HepG2 (cell line): ENCODE data around the gene PADI1. TPM values are rescaled to one million over a fixed set of nuclear protein-coding genes. Genes with fewer than 3 reads are reported as not detected.

Experiments
- ATAC-seq: fragments of 200-7000 bp; cut with Tn5 transposase; 3 replicates; pipeline ENCODE4 v1.9.1; 2020; ENCODE audit warnings: mild to moderate bottlenecking, moderate library complexity
- BruUV-seq: library from RNA; stranded (reverse); fragments of 400-500 nt; replicated peaks from 2 replicates; lab custom pipeline; 2021; lab: Mats Ljungman, UMichigan
- CTCF ChIA-PET: fragments of 300-600 bp; formaldehyde crosslinking; extraction: SDS; loops from one replicate; lab custom pipeline; 2021; ENCODE audit warnings: low total read pairs, inconsistent platforms, low intra/inter-chr PET ratio; lab: Yijun Ruan, JAX
- POLR2A ChIA-PET: fragments of 350-600 bp; sonication (Branson Sonifier 250); formaldehyde crosslinking; loops from one replicate; lab custom pipeline; 2020; ENCODE audit warnings: antibody characterized with exemption, inconsistent platforms; lab: Yijun Ruan, JAX
- DNase-seq: peaks from one replicate; pipeline ENCODE4 v3.0.0-alpha.2; 2015; ENCODE audit warnings: low spot score
- FAIRE-seq: peaks from 3 replicates; lab custom pipeline; 2011; peaks lifted over from hg19 to GRCh38; lab: Jason Lieb, UNC
- H2AFZ ChIP-seq: one replicate; pipeline ENCODE4 v1.6.1; 2011; ENCODE audit warnings: low read length, inconsistent platforms
- H3K27ac ChIP-seq: fragments of 300-600 bp; 3 replicates; pipeline ENCODE4 v1.8.0; 2011; ENCODE audit warnings: mixed run types, mild to moderate bottlenecking, mixed read lengths, low read length, inconsistent platforms; ENCODE audit not compliant: insufficient read depth; ENCODE audit errors: extremely low read length
- H3K27me3 ChIP-seq, 2 experiments: fragments of 200-600 bp in 1 of 2; 2 replicates in 1 of 2; 3 replicates in 1 of 2; pipeline versions ENCODE4 v1.6.0 to v1.8.0; 2011; ENCODE audit warnings: low read length in 2 of 2, mild to moderate bottlenecking in 2 of 2, moderate library complexity in 2 of 2, inconsistent platforms in 1 of 2; ENCODE audit not compliant: insufficient read depth in 2 of 2, control insufficient read depth in 1 of 2
- H3K36me3 ChIP-seq, 2 experiments: fragments of 200-600 bp in 1 of 2; replicated peaks in 1 of 2; 2 replicates in 1 of 2; 3 replicates in 1 of 2; pipeline versions ENCODE4 v1.5.1 to v1.8.0; 2011; ENCODE audit warnings: low read length in 2 of 2, inconsistent platforms in 1 of 2; ENCODE audit not compliant: insufficient read depth in 2 of 2, control insufficient read depth in 1 of 2
- H3K4me1 ChIP-seq: 2 replicates; pipeline ENCODE4 v1.5.1; 2012; ENCODE audit warnings: low read length, inconsistent platforms; ENCODE audit not compliant: insufficient read depth
- H3K4me2 ChIP-seq: 2 replicates; pipeline ENCODE4 v1.6.0; 2011; ENCODE audit warnings: low read depth, low read length, inconsistent platforms
- H3K4me3 ChIP-seq, 3 experiments: fragments of 200-600 bp in 1 of 3; sonication (generic), shearing (Covaris generic) in 1 of 3; replicated peaks in 1 of 3; 2 replicates each; pipeline ENCODE4 v1.5.1; 2011 to 2016; ENCODE audit warnings: low read length in 3 of 3, inconsistent platforms in 2 of 3, low read depth in 2 of 3, mild to moderate bottlenecking in 2 of 3, control low read depth in 1 of 3, mixed read lengths in 1 of 3; ENCODE audit not compliant: insufficient read depth in 1 of 3
- H3K79me2 ChIP-seq: one replicate; pipeline ENCODE4 v1.6.1; 2011; ENCODE audit warnings: low read length, inconsistent platforms; ENCODE audit not compliant: insufficient read depth
- H3K9ac ChIP-seq: 2 replicates; pipeline ENCODE4 v1.6.0; 2011; ENCODE audit warnings: mild to moderate bottlenecking, low read depth, low read length, inconsistent platforms; ENCODE audit not compliant: insufficient read depth
- H3K9me3 ChIP-seq: 2 replicates; pipeline ENCODE4 v1.5.1; 2012; ENCODE audit warnings: mild to moderate bottlenecking, low read length
- H4K20me1 ChIP-seq: 2 replicates; pipeline ENCODE4 v1.6.0; 2011; ENCODE audit warnings: inconsistent platforms, mild to moderate bottlenecking, low read length, moderate library complexity; ENCODE audit not compliant: insufficient read depth
- CHCHD3 ChIP-seq: sonication (generic); formaldehyde crosslinking; IDR thresholded peaks from 2 replicates; pipeline ENCODE4 v1.8.0; 2022; ENCODE audit warnings: mild to moderate bottlenecking, missing genetic modification reagents, moderate library complexity
- SRSF1 ChIP-seq: fragments of 200-400 bp; formaldehyde crosslinking; optimal IDR thresholded peaks from 2 replicates; pipeline ENCODE3; 2017; ENCODE audit warnings: mild to moderate bottlenecking, low read depth, low read length, moderate library complexity
- ZMYM4 ChIP-seq: sonication (generic); formaldehyde crosslinking; IDR thresholded peaks from 2 replicates; pipeline ENCODE4 v1.8.1; 2023; ENCODE audit warnings: mild to moderate bottlenecking, missing genetic modification reagents
- ZNF331 ChIP-seq: sonication (generic); formaldehyde crosslinking; IDR thresholded peaks from 2 replicates; pipeline ENCODE4 v1.4.0; 2020; ENCODE audit warnings: missing genetic modification reagents
- ZNF430 ChIP-seq: sonication (generic); formaldehyde crosslinking; IDR thresholded peaks from 2 replicates; pipeline ENCODE4 v1.9.0; 2021; ENCODE audit warnings: mild to moderate bottlenecking, missing genetic modification reagents
- ZNF569 ChIP-seq: sonication (generic); formaldehyde crosslinking; IDR thresholded peaks from 2 replicates; pipeline ENCODE4 v1.5.0; 2020; ENCODE audit warnings: mild to moderate bottlenecking, missing genetic modification reagents, moderate library complexity, borderline replicate concordance
- ZNF891 ChIP-seq: sonication (generic); formaldehyde crosslinking; IDR thresholded peaks from 2 replicates; pipeline ENCODE4 v1.5.0; 2020; ENCODE audit warnings: mild to moderate bottlenecking, missing genetic modification reagents
- ZSCAN31 ChIP-seq: sonication (generic); formaldehyde crosslinking; IDR thresholded peaks from 2 replicates; pipeline ENCODE4 v1.5.0; 2020; ENCODE audit warnings: low read depth, mild to moderate bottlenecking, missing genetic modification reagents
- WGBS: methylation state at CpG from one replicate; pipeline ENCODE4 v1.1.6; 2017; ENCODE audit warnings: low lambda C conversion rate; 5-methylcytosine and 5-hydroxymethylcytosine counted together
- in situ Hi-C: cut with HindIII; loops from 2 replicates; pipeline ENCODE4 v1.10.0; 2017; ENCODE audit warnings: low pct_unique_long_range_greater_than_20kb; ENCODE audit not compliant: extremely low pct_ligation_motif_present
- intact Hi-C: fragments of 100-400 bp; cut with micrococcal nuclease; formaldehyde crosslinking; loops from one replicate; pipeline ENCODE4 v1.10.0; 2022; ENCODE audit not compliant: unreplicated experiment
- polyA plus RNA-seq, 8 experiments: library from polyadenylated mRNA; depleted of rRNA in 3 of 8; stranded (reverse) in 7 of 8; unstranded in 1 of 8; fragments of >200 nt; fragmentation: Illumina TruSeq in 4 of 8; extraction: Trizol in 4 of 8; gene quantifications; 2 replicates each; pipeline versions ENCODE4 v1.2.1 to v1.2.3, GENCODE V29; 2011 to 2016; ENCODE audit warnings: low read depth in 4 of 8, missing spikeins in 1 of 8, mixed read lengths in 1 of 8; ENCODE audit not compliant: insufficient read depth in 1 of 8
- total RNA-seq, 5 experiments: library from RNA; depleted of rRNA; stranded (reverse); fragments of >200 nt; fragmentation: Illumina TruSeq; extraction: Trizol; gene quantifications; 2 replicates each; pipeline ENCODE4 v1.2.3, GENCODE V29; 2016; ENCODE audit warnings: low read depth in 1 of 5
- TF ChIP-seq, protein P1 (sequence below): sonication (generic); formaldehyde crosslinking; IDR thresholded peaks from 2 replicates; pipeline ENCODE4 v1.8.0; 2022; ENCODE audit warnings: missing genetic modification reagents, low read depth, mild to moderate bottlenecking, borderline replicate concordance
- TF ChIP-seq, protein P2 (sequence below): sonication (generic); formaldehyde crosslinking; IDR thresholded peaks from 2 replicates; pipeline ENCODE4 v1.4.0; 2020; ENCODE audit warnings: missing genetic modification reagents, borderline replicate concordance

PADI1 gene
- total and polyA plus RNA-seq, 2 of the 13 experiments (the other 11 are each of a cell fraction or from before 2014, with no cell fraction given): not detected

DNA sequence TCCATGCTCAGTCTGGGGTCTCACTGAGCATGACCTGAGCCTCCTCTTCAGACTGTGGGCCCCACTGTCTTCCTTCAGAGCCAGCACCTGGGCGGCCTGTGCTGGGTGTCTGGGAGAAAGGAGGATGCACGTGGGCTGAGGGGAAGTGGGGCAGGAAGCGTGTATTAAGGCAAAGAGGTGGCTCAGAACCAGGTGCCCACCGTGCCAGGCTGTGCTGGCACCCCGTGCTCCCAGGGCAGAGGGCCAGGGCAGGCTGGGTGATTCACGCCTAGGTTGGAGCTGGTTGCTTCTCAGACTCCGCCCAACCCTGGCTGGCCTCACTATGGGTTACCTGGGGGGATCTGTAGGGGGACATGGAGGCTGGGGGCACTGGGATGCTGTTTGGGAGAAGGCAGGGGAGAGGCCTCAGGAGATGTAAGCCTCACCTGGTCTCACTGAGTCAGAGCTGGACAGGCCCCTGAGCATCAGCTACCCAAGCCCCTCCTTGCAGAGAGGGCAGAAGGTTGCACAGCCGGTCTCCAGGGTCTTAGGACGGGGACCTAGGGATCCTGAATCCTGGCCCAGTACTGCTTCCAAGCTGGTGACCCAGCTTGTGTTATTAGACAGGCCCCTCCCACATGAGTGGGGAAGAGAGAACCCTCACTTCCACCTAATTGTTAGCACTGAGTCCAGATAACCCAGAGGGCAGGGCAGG is 18.6 kb upstream of the PADI1 start:
- TF ChIP-seq ZNF891 (CRISPR knock-in tag) (no peak), ZNF331 (no peak), CHCHD3 (CRISPR knock-in tag) (no peak), ZNF430 (CRISPR knock-in tag) (no peak), SRSF1 (no peak), ZNF569 (CRISPR knock-in tag) (no peak), ZSCAN31 (CRISPR knock-in tag) (no peak), ZMYM4 (CRISPR knock-in tag) (no peak)
- TF ChIP-seq, protein P1, sequence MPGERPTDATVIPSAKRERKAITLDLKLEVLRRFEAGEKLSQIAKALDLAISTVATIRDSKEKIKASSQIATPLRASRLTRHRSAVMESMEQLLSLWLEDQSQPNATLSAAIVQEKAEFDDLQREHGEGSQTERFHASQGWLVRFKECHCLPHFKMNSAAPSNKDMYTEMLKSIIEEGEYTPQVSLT: no peak
- TF ChIP-seq, protein P2, sequence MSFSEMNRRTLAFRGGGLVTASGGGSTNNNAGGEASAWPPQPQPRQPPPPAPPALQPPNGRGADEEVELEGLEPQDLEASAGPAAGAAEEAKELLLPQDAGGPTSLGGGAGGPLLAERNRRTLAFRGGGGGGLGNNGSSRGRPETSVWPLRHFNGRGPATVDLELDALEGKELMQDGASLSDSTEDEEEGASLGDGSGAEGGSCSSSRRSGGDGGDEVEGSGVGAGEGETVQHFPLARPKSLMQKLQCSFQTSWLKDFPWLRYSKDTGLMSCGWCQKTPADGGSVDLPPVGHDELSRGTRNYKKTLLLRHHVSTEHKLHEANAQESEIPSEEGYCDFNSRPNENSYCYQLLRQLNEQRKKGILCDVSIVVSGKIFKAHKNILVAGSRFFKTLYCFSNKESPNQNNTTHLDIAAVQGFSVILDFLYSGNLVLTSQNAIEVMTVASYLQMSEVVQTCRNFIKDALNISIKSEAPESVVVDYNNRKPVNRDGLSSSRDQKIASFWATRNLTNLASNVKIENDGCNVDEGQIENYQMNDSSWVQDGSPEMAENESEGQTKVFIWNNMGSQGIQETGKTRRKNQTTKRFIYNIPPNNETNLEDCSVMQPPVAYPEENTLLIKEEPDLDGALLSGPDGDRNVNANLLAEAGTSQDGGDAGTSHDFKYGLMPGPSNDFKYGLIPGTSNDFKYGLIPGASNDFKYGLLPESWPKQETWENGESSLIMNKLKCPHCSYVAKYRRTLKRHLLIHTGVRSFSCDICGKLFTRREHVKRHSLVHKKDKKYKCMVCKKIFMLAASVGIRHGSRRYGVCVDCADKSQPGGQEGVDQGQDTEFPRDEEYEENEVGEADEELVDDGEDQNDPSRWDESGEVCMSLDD (CRISPR knock-in tag): no peak

More for the DNA sequence above, 18.6 kb upstream of the PADI1 start:
- WGBS: no CpG with 5 or more reads among the region's 9 CpGs
- Histone ChIP-seq H2AFZ (no peak overlapping the region), H3K27ac (no peak overlapping the region), H3K4me2 (no peak overlapping the region), H3K4me1 (no peaks in the 10 kb centered on the region), H3K9me3 (peaks cover 7% of the 10 kb centered on the region; the same call in 1 of the 2 replicates), H3K27me3 (no peaks in the 10 kb centered on the region), H4K20me1 (no peaks in the 10 kb centered on the region), H3K79me2 (no peaks in the 10 kb centered on the region), H3K9ac (no peak overlapping the region), H3K4me3 (no peak overlapping the region), H3K36me3 (no peaks in the 10 kb centered on the region)
- FAIRE-seq (no peak), DNase-seq (no peak), ATAC-seq (no peak)
- no TSS peak for BruUV-seq
- ChIA-PET POLR2A (no interaction called here), CTCF (no interaction called here)
- in situ Hi-C loops (no loop called here), intact Hi-C loops (no loop called here)
